ENCODE results near the gene PPIF. TPM values are rescaled to one million over a fixed set of nuclear protein-coding genes. Genes with fewer than 3 reads are reported as not detected.

The PPIF gene
- total and polyA plus RNA-seq, 2 donors (not counting 3 experiments of a cell fraction or from before 2014, with no cell fraction given) = 50.7 to 51.2 TPM

DNA sequence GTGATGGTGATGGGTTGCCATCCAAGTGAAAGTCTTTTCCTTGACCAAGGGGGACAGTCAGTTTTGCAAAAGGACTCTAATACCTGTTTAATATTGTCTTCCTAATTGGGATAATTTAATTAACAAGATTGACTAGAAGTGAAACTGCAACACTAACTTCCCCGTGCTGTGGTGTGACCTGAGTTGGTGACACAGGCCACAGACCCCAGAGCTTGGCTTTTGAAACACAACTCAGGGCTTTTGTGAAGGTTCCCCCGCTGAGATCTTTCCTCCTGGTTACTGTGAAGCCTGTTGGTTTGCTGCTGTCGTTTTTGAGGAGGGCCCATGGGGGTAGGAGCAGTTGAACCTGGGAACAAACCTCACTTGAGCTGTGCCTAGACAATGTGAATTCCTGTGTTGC is 6.9 kb downstream of the PPIF start:
- CTCF ChIA-PET = interaction anchor here (1.0 kb wide), 1 partner anchor 20 kb away, joined by 3 read pairs; no protein-coding TSS in a partner anchor
- intact Hi-C loops (cut with micrococcal nuclease) (no loop called here), dilution Hi-C loops (cut with MboI; ENCODE audit: extremely low pct_ligation_motif_present, low sequenced_read_pairs) (no loop called here)
- BruUV-seq (replicated peaks) = TSS peak; percentile 11
- Histone ChIP-seq H3K79me2 (ENCODE audit: control insufficient read depth, insufficient read depth, low read length) (peaks cover 3% of the 10 kb centered on the region), H3K4me1 (ENCODE audit: control insufficient read depth, extremely low read depth, insufficient read depth, low read length) (no peaks in the 10 kb centered on the region), H3K4me3 (replicated peaks in 1 of 3; ENCODE audit: insufficient read depth in 1 of 3, low read depth in 1 of 3, low read length in 3 of 3) (no peak overlapping the region), H3K27me3 (ENCODE audit: control insufficient read depth in 2 of 2, insufficient read depth in 2 of 2, low read length in 2 of 2) (no peaks in the 10 kb centered on the region), H3K9me1 (replicated peaks; ENCODE audit: control insufficient read depth, extremely low read depth, insufficient read depth, low read length) (no peaks in the 10 kb centered on the region), H3K36me3 (ENCODE audit: control insufficient read depth in 2 of 2, extremely low read depth in 1 of 2, insufficient read depth in 2 of 2, low read length in 2 of 2) (peaks cover 7 to 38% of the 10 kb centered on the region in 2 experiments), H4K20me1 (replicated peaks; ENCODE audit: control insufficient read depth, extremely low read depth, insufficient read depth, low read length) (no peaks in the 10 kb centered on the region), H3K9me3 (replicated peaks; ENCODE audit: control insufficient read depth, insufficient read depth, low read length) (no peaks in the 10 kb centered on the region), H3K4me2 (ENCODE audit: insufficient read depth, low read length) (no peak overlapping the region), H3K27ac (ENCODE audit: insufficient read depth, low read depth, low read length) (no peak overlapping the region), H3K9ac (replicated peaks; ENCODE audit: extremely low read depth, insufficient read depth, low read length) (no peak overlapping the region), H2AFZ (ENCODE audit: low read depth, low read length) (no peak overlapping the region)
- POLR2A ChIA-PET = no interaction called here
- TF ChIP-seq MYC (IDR thresholded peaks at IDR 0.05; ENCODE audit: low read depth, low read length) = no peak
- TF ChIP-seq, protein P1, sequence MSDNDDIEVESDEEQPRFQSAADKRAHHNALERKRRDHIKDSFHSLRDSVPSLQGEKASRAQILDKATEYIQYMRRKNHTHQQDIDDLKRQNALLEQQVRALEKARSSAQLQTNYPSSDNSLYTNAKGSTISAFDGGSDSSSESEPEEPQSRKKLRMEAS (IDR thresholded peaks at IDR 0.05; ENCODE audit: insufficient read depth, insufficient read length) = no peak
- no peak for TF ChIP-seq GATA2 (IDR thresholded peaks at IDR 0.05; ENCODE audit: insufficient read depth, insufficient read length, low read depth, low read length)
- TF ChIP-seq JUN (IDR thresholded peaks at IDR 0.05; ENCODE audit: borderline replicate concordance, insufficient read depth, insufficient read length, low read depth) = no peak
- TF ChIP-seq POLR2AphosphoS5 (IDR thresholded peaks at IDR 0.05; ENCODE audit: insufficient read depth, low read depth, low read length) = no peak
- no peak for TF ChIP-seq FOS (IDR thresholded peaks at IDR 0.05; ENCODE audit: borderline replicate concordance, insufficient read depth, low read length)
- no peak for TF ChIP-seq POLR2A (IDR thresholded peaks at IDR 0.05; ENCODE audit: low read depth, low read length)
- TF ChIP-seq, protein P2, sequence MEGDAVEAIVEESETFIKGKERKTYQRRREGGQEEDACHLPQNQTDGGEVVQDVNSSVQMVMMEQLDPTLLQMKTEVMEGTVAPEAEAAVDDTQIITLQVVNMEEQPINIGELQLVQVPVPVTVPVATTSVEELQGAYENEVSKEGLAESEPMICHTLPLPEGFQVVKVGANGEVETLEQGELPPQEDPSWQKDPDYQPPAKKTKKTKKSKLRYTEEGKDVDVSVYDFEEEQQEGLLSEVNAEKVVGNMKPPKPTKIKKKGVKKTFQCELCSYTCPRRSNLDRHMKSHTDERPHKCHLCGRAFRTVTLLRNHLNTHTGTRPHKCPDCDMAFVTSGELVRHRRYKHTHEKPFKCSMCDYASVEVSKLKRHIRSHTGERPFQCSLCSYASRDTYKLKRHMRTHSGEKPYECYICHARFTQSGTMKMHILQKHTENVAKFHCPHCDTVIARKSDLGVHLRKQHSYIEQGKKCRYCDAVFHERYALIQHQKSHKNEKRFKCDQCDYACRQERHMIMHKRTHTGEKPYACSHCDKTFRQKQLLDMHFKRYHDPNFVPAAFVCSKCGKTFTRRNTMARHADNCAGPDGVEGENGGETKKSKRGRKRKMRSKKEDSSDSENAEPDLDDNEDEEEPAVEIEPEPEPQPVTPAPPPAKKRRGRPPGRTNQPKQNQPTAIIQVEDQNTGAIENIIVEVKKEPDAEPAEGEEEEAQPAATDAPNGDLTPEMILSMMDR (IDR thresholded peaks at IDR 0.05; ENCODE audit: extremely low read depth in 1 of 2, insufficient read depth in 1 of 2, low read depth in 1 of 2, low read length in 2 of 2) = no peak
- TF ChIP-seq EZH2 (IDR thresholded peaks at IDR 0.05; ENCODE audit: borderline replicate concordance, low read depth, low read length, severe bottlenecking) = no peak
- FAIRE-seq (no peak), DNase-seq (ENCODE audit: low read depth, low spot score) (no peak)
